ENCODE measurements around the gene CD300LB.
"Not testable (repeated sequence)": the region's sequence is repeated elsewhere in the genome, so short reads cannot be mapped to it uniquely, and the experiment has no call there.

Gene CD300LB

GRCh38 chr17:74531231-74531761 is at the start of gene CD300LB:
TSS of gene CD300LB (minus strand) at chr17:74531475. CDS start at chr17:74531350, 125 bp downstream.
- TF ChIP-seq, protein P1, sequence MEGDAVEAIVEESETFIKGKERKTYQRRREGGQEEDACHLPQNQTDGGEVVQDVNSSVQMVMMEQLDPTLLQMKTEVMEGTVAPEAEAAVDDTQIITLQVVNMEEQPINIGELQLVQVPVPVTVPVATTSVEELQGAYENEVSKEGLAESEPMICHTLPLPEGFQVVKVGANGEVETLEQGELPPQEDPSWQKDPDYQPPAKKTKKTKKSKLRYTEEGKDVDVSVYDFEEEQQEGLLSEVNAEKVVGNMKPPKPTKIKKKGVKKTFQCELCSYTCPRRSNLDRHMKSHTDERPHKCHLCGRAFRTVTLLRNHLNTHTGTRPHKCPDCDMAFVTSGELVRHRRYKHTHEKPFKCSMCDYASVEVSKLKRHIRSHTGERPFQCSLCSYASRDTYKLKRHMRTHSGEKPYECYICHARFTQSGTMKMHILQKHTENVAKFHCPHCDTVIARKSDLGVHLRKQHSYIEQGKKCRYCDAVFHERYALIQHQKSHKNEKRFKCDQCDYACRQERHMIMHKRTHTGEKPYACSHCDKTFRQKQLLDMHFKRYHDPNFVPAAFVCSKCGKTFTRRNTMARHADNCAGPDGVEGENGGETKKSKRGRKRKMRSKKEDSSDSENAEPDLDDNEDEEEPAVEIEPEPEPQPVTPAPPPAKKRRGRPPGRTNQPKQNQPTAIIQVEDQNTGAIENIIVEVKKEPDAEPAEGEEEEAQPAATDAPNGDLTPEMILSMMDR (IDR thresholded peaks at IDR 0.05; ENCODE audit: low read depth, low read length, missing control alignments) = no peak
- no peak within 1 kb of the TSS for H3K4me3 ChIP-seq (replicated peaks; ENCODE audit: low read depth, low read length)
- no peak for DNase-seq (ENCODE audit: extremely low read depth, low read depth)

- DNase-seq (ENCODE audit: extremely low read depth, low read depth) = no peak
- TF ChIP-seq, protein P1 (IDR thresholded peaks at IDR 0.05; ENCODE audit: low read depth, low read length, missing control alignments) = no peak
Measured at GRCh38 chr17:74579900-74580299, 48.6 kb upstream of the CD300LB start.

GRCh38 chr17:74578979-74579378 is 47.7 kb upstream of the CD300LB start:
- no peak for DNase-seq (ENCODE audit: extremely low read depth, low read depth)
- TF ChIP-seq, protein P1 (IDR thresholded peaks at IDR 0.05; ENCODE audit: low read depth, low read length, missing control alignments) = no peak
- no peak overlapping the region for H3K4me3 ChIP-seq (replicated peaks; ENCODE audit: low read depth, low read length)

More at GRCh38 chr17:74579900-74580299, 48.6 kb upstream of the CD300LB start:
- no peak overlapping the region for H3K4me3 ChIP-seq (replicated peaks; ENCODE audit: low read depth, low read length)

DNA sequence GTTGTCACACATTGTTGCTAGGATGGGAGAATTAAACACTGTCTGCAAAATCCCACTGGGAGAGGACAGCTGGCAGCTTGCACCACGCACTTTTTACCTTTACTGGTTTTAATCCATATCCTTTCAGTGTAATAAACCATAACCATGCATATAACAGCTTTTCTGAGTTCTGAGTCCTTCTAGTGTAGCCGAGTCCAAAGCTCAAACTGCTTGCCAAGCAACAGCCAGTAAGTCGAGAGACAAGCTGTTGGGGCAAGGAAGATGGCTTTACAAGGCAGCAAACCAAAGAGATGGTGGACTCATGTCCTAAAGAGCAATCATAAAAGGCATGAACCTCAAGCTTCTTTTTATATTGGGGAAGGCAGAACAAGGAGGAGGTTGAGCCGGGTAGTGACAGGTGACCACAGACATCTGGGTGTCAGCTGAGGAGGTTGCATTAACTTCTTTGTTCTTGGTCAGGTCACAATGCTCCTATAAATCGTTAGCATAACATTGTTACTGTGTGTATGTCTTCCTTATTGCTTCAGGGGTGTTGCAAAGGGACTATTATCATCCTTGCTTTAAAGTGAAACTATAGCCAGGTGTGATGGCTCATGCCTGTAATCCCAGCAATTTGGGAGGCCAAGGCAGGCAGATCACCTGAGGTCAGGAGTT is 43.3 kb upstream of the CD300LB start:
- no peak overlapping the region for H3K4me3 ChIP-seq (replicated peaks; ENCODE audit: low read depth, low read length)
- DNase-seq (ENCODE audit: extremely low read depth, low read depth) = no peak
- TF ChIP-seq, protein P1 (IDR thresholded peaks at IDR 0.05; ENCODE audit: low read depth, low read length, missing control alignments) = no peak

- H3K4me3 ChIP-seq (replicated peaks; ENCODE audit: low read depth, low read length); DNase-seq (ENCODE audit: extremely low read depth, low read depth): not testable (repeated sequence)
Measured at GRCh38 chr17:74573635-74574034, 42.4 kb upstream of the CD300LB start.

DNA sequence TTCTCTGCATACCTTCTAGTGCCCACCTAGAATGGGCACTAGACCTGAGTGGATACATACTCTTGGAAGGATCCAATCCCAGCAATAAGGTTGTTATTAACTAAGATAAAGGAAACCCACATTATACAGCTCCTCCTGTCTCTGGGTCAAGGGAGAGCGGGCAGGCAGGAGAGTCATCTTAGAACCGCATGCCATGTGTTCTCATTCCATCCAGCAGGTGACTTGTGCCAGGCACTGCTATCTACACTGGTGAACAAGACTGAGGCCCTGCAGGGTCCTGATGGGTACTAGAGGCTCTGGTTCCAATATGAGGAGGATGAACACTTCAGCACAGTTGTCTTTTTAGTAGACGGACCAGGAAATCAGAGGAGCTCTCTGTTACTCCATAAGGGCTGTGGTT is 41.9 kb upstream of the CD300LB start:
- TF ChIP-seq, protein P1 (IDR thresholded peaks at IDR 0.05; ENCODE audit: low read depth, low read length, missing control alignments) = no peak
- no peak overlapping the region for H3K4me3 ChIP-seq (replicated peaks; ENCODE audit: low read depth, low read length)
- DNase-seq (ENCODE audit: extremely low read depth, low read depth) = no peak

- TF ChIP-seq, protein P1 (IDR thresholded peaks at IDR 0.05; ENCODE audit: low read depth, low read length, missing control alignments) = no peak
- DNase-seq (ENCODE audit: extremely low read depth, low read depth) = no peak
- no peak overlapping the region for H3K4me3 ChIP-seq (replicated peaks; ENCODE audit: low read depth, low read length)
Measured at GRCh38 chr17:74571621-74572270, 40.5 kb upstream of the CD300LB start.
